ENCODE measurements around the gene MAL. TPM values are rescaled to one million over a fixed set of nuclear protein-coding genes. Genes with fewer than 3 reads are reported as not detected.

MAL gene
- total and polyA plus RNA-seq, 11 donors: 0.97 to 12.7 (median 3.5) TPM

DNA sequence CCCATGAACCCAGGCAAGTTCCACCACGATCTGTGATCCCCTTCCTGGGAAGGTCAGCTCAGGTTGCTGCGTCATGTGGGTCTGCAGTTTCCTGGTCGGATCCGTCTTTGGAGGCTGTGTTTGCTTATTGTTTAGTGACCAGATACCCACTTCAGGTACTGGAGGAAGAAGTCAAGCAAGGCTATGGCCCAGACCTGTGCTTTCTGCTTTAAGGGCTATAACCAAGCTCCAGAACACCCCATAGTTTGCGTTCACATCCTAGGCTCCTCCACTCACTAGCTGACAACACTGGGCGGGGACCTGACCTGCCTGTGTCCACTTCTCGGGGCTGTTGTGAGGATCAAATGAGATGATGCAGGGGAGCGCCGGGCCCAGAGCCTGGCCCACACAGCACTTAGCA is 44.0 kb downstream of the MAL start:
- no peak for ATAC-seq
- Histone ChIP-seq H3K9me3 (no peaks in the 10 kb centered on the region), H3K4me1 (no peaks in the 10 kb centered on the region), H3K4me3 (no peak overlapping the region), H3K27me3 (peaks cover 0 to 28% (median 7%) of the 10 kb centered on the region in 9 donors), H3K27ac (no peak overlapping the region), H3K36me3 (no peaks in the 10 kb centered on the region)
- 73 to 76% (median 75%) methylated on average over 9 of the region's 9 CpGs for WGBS, 4 donors
- intact Hi-C loops (cut with DNase I): no loop called here
- TF ChIP-seq POLR2A (IDR thresholded peaks at IDR 0.05) (no peak), CTCF (IDR thresholded peaks at IDR 0.05) (no peak)
- DNase-seq: no peak

DNA sequence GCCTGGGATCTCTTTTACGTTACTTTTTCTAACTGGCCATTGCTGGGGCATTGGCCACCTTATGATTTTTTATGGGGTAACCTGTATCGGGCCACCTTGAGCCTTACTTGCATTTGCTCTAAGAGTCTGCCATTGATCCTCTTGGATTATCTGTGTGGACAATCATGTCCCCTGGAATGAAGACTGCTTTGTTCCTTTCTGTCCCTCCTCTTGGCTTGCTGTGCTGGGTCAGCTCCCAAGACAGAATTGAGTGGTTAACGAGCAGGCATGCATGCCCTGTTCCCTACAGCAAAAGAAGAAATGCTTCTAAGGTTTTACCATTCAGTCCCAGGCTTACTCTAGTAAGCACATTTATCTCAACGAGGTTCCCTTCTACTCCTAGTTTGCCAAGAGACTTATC is 46.3 kb downstream of the MAL start:
- H3K9me3 ChIP-seq: no peaks in the 10 kb centered on the region
- peaks cover 0 to 6% (median 4%) of the 10 kb centered on the region in 12 donors for H3K4me1 ChIP-seq
- H3K4me3 ChIP-seq: no peak overlapping the region
- peaks cover 0 to 51% (median 21%) of the 10 kb centered on the region in 9 donors for H3K27me3 ChIP-seq
- TF ChIP-seq POLR2A (IDR thresholded peaks at IDR 0.05) (no peak), CTCF (IDR thresholded peaks at IDR 0.05) (no peak)
- whole genome bisulfite sequencing, 4 donors: 75 to 84% (median 83%) methylated on average over 4 of the region's 4 CpGs
- no peak for ATAC-seq
- no peaks in the 10 kb centered on the region for H3K36me3 ChIP-seq
- DNase-seq: no peak
- H3K27ac ChIP-seq: no peak overlapping the region
- intact Hi-C loops (cut with DNase I): loop anchor here in 1 of 10 donors (10.0 kb wide), 1 partner anchor 47 kb away; the partner anchor contains the start of gene MAL

DNA sequence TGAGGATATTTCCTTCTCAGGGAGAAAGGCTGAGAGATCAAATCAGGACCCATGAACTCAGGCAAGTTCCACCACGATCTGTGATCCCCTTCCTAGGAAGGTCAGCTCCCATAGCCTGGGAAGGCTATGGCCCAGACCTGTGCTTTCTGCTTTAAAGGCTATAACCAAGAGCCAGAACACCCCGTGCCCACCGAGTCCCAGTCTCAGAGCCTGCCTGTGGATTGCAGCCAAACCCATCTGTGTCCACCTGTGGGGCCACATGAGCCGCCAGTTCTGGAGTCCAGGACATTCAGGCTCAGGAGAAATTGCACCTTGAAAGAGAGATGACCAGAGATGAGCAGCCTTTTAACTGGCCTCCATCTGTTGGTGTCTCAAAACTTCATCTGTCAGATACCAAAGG is 46.9 kb downstream of the MAL start:
- H3K36me3 ChIP-seq: no peaks in the 10 kb centered on the region
- ATAC-seq (no peak), DNase-seq (no peak)
- H3K27ac ChIP-seq: no peak overlapping the region
- H3K27me3 ChIP-seq: peaks cover 0 to 56% (median 21%) of the 10 kb centered on the region in 9 donors
- H3K4me3 ChIP-seq: no peak overlapping the region
- intact Hi-C loops (cut with DNase I): loop anchor here in 1 of 10 donors (10.0 kb wide), 1 partner anchor 48 kb away; the partner anchor contains the start of gene MAL
- no peaks in the 10 kb centered on the region for H3K9me3 ChIP-seq
- H3K4me1 ChIP-seq: peaks cover 0 to 11% (median 7%) of the 10 kb centered on the region in 12 donors
- 70 to 90% (median 80%) methylated on average over 4 of the region's 4 CpGs for WGBS, 4 donors
- TF ChIP-seq POLR2A (IDR thresholded peaks at IDR 0.05) (no peak), CTCF (IDR thresholded peaks at IDR 0.05) (no peak)

GRCh38 chr2:95073856-95074662 is 48.6 kb downstream of the MAL start:
- H3K9me3 ChIP-seq: no peaks in the 10 kb centered on the region
- WGBS, 4 donors: 70 to 81% (median 78%) methylated on average over 16 to 18 of the region's 18 CpGs
- ATAC-seq: no peak
- H3K27ac ChIP-seq: peak overlapping the region in 1 of 12 donors; percentile 55
- TF ChIP-seq CTCF (IDR thresholded peaks at IDR 0.05) (no peak), POLR2A (IDR thresholded peaks at IDR 0.05) (no peak)
- DNase-seq: no peak
- peaks cover 0 to 56% (median 21%) of the 10 kb centered on the region in 9 donors for H3K27me3 ChIP-seq
- intact Hi-C loops (cut with DNase I): loop anchor here in 1 of 10 donors (10.0 kb wide), 1 partner anchor 49 kb away; the partner anchor contains the start of gene MAL
- H3K4me1 ChIP-seq: peaks cover 0 to 11% (median 7%) of the 10 kb centered on the region in 12 donors
- H3K36me3 ChIP-seq: no peaks in the 10 kb centered on the region
- H3K4me3 ChIP-seq: no peak overlapping the region

Measured in heart left ventricle (tissue), 16 donors.